HL-60/S4 treated with phorbol 12-myristate 13-acetate at 8.2 ng/mL for 4 days and 3 days (cell line): ENCODE results near the gene KRTAP10-3.

Experiments
- in situ Hi-C: fragments of 300-500 bp; cut with MboI; formaldehyde crosslinking; loops from 2 replicates; pipeline ENCODE4 v1.15.0; 2022; ENCODE audit warnings: low sequenced_read_pairs

KRTAP10-3 gene

GRCh38 chr21:44530903-44531605, 27.5 kb downstream of the KRTAP10-3 start:
- in situ Hi-C loops = no loop called here

DNA sequence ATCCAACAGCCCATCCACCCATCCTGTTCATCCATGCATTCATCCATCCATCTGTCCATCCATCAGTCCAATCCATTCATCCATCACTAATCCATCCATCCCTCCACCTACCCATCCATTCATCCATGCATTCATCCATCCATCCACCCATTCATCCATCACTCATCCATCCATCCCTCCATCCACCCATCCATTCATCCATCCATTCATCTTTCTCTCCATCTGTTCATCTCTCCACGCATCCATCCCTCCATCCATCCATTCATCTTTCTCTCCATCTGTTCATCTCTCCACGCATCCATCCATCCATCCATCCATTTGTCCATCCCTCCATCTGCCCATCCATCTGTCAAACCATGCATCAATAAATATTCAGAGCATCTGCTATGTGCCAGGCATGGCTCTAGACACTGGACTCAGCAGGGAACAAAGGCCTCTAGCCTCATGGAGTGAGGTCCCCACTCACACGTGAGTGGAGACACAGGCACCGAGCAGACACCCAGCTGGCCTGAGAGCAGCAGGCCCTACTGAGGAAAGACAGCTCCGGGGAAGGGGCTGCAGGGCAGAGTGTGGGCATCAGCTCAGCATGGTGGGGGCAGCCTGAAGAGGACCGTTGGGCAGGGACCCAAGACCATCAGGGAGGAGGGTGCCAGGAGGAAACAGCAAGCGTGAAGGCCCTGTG, 28.2 kb downstream of the KRTAP10-3 start:
- in situ Hi-C loops = no loop called here

GRCh38 chr21:44529503-44530125, 29.0 kb downstream of the KRTAP10-3 start:
- in situ Hi-C loops = no loop called here

DNA sequence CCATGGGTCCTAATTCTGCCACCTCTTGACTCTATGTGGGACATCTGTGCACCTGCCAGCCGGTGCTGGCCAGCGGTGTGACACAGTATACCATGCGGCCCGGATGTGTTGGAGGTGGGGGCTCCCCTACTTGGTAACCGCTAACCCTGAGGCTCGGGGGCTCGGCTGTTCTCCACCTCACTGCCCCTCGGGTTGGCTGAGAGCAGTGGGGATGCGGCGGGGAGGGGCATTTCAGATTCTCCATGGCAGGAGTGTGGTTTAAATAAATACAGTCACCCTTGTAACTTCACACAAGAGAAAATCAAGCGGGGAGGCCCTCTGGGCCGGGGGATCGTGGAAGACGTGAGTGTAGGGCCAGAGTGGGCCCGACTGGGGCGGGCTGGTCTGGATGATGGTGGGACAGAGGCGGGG, 29.6 kb downstream of the KRTAP10-3 start:
- in situ Hi-C loops = no loop called here

DNA sequence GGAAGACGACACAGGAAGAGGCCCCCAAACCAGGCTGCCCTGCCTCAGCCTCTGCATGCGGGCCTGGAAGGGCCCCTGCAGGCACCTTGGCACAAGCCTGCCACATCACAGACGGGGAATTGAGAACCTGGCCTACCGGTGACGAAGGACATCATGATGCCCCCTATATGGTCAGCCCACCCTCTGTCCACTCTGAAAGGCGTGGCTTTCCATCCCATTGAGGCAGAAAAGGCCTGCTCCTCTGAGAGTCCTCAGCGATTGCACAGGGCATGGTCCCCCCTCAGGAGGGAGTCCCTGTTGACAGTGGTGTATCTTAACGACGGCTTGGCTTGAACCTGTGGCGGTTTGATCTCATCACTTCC, 30.0 kb downstream of the KRTAP10-3 start:
- in situ Hi-C loops = no loop called here

- in situ Hi-C loops = no loop called here
Observed at GRCh38 chr21:44527983-44528633, 30.5 kb downstream of the KRTAP10-3 start.

DNA sequence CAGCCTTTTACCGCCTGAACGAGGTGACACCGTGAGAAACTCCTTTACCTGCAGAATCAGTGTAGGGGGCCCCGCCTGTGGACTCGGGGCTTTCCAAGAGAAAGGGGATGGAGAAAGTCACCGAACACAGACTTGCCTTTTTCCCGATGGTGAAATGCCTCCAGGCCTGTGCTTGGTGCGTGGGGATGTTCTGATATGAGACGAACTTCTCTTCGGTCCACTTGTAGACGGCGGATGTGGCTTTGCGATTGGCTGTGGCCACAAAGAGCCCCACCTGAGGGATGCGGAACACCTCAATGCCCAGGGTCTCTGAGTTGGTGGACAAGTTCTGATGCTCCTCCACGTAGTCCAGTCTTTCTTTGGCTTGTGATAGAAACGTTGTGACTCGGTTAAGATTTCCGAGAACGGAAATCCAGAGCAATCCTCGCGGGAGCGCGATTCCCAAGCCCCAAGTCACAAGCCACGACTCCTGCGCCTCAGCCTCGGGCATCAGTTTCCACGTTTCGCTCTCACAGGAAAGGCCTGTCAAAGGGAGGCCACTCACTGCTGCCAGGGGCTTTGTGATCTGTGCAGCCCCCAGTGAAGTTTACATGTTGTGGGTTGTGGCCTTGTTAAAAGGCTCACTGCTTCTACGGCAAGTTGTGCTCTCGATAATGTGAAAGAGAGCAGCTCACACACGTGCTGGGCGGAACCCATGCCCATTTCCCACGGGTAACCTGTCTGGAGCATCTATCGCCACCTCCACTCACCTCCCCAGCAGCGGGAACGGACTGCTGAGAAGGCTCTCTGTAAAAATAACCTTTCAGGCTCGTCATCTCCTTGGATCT, 31.2 kb downstream of the KRTAP10-3 start:
- in situ Hi-C loops = no loop called here

GRCh38 chr21:44526096-44526997, 32.2 kb downstream of the KRTAP10-3 start:
- in situ Hi-C loops = no loop called here

GRCh38 chr21:44525391-44526095, 33.1 kb downstream of the KRTAP10-3 start:
- in situ Hi-C loops = no loop called here

DNA sequence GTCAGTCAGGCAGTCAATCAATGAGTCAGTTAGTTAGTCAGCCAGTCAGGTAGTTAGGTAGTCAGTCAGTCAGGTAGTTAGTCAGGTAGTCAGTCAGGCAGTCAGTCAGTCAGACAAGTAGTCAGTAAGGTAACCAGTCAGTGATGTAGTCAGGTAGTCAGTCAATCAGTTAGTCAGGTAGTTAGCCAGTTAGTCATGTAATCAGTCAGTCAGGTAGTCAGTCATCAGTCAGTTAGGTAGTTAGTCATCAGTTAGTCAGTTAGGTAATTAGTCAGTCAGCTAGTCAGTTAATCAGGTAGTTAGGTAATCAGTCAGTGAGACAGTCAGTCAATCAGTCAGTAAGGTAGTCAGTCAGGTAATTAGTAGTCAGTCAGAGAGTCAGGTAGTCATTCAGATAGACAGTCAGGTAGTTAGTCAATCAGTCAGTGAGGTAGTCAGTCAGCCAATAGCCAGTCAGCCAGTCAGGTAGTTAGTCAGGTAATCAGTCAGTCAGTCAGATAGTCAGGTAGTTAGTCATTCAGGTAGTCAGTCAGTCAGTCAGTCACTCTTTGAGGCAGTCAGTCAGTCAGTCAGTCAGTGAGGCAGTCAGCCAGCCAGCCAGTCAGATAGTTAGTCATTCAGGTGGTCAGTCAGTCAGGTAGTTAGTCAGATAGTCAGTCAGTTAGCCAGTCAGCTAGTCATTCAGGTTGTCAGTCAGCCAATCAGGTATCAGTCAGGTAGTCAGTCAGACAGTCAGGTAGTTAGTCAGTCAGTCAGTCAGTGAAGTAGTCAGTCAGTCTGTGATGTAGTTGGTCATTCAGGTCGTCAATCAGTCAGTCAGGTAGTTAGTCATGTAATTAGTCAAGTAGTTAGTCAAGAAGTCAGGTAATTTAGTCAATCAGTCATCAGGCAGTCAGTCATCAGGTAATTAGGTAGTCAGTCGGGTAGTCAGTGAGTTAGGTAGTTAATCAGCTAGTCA, 33.9 kb downstream of the KRTAP10-3 start:
- in situ Hi-C loops = loop anchor here (25.0 kb wide), 1 partner anchor 263 kb away; no protein-coding TSS in a partner anchor

DNA sequence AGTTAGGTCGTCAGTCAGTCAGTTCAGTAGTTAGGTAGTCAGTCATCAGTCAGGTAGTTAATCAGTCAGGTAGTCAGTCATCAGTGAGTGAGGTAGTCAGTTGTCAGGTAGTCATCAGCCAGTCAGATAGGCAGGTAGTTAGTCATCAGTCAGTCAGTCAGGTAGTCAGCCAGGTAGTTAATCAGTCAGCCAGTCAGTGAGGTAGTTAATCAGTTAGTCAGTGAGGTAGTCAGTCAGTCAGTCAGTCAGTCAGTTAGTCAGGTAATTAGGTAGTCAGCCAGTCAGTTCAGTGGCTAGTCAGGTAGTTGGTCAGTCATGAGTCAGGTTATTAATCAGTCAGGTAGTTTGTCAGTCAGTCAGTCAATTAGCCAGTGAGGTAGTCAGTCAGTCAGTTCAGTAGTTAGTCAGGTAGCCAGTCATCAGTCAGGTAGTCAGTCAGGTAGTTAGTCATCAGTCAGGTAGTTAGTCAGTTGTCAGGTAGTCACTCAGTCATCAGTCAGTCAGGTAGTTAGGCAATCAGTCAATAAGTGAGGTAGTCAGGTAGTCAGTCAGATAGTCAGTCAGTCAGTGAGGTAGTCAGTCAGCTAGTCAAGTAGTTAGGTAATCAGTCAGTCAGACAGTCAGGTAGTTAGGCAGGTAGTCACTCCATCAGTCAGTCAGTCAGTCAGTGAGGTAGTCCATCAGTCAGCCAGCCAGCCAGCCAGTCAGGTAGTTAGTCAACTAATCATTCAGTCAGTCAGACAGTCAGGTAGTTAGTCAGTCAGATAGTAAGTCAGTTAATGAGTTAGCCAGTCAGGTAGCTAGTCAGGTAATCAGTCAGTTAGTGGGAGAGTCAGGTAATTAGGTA, 34.8 kb downstream of the KRTAP10-3 start:
- in situ Hi-C loops = loop anchor here (25.0 kb wide), 1 partner anchor 264 kb away; no protein-coding TSS in a partner anchor

DNA sequence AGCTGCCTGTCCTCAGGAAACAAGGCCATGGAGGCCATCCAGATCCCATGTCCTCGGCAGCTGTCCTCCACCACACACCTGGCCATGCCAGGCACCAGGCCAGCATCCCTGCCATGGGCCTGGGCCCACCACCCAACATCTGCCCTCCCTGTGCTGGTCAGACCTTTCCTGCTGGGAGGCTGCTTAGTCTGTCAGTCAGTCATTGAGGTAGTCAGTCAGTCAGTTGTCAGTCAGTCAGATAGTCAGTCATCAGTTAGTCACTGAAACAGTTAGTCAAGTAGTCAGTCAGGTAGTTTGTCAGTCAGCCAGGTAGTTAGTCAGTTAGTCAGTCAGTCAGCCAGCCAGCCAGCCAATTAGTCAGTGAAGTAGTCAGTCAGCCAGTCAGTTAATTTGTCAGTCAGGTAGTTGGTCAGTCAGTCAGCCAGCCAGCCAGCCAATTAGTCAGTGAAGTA, 35.8 kb downstream of the KRTAP10-3 start:
- in situ Hi-C loops = loop anchor here (25.0 kb wide), 1 partner anchor 265 kb away; no protein-coding TSS in a partner anchor

- in situ Hi-C loops = loop anchor here (25.0 kb wide), 1 partner anchor 265 kb away; no protein-coding TSS in a partner anchor
Observed at GRCh38 chr21:44521928-44522752, 36.5 kb downstream of the KRTAP10-3 start.

DNA sequence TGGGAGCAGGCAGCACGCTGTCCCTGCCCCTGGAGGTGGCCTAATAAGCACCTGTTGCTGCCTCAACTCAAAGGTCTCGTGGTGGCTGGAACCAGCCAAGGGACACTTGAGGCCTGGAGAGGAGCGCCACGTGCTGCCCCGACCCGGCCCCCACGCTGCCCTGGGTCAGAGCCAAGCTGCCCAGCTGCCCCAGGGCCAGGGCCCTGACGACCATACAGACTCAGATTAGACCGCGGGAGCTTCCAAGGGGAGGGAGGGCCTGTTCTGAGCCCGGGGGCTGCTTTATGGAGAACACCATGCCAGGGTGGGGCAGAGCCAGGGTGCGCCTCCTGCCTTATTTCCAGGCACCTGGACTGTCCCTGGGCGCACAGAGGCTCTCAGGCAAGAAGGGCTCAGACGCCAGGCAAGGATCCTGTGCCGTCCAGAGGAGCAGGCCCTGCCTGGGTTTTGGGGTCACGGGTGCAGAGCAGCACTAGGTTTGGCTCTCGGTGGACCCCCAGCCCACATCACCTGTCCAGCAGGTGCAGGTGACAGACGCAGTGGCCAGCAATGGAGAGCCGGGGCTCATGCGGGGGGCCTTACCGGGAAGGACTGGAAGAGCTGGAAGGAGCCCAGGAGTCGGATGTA, 37.2 kb downstream of the KRTAP10-3 start:
- in situ Hi-C loops = loop anchor here (25.0 kb wide), 1 partner anchor 266 kb away; no protein-coding TSS in a partner anchor
